Fibroblast of lung (primary cell): ENCODE data around the gene FHIT.

Source experiments
- EZH2 ChIP-seq: IDR thresholded peaks from 2 replicates; pipeline ENCODE4 v1.5.1; 2012; ENCODE audit warnings: low read length, control low read depth, mild to moderate bottlenecking; ENCODE audit errors: missing control alignments
- TF ChIP-seq, protein P1 (sequence below), 2 donors: IDR thresholded peaks in 1 of 2; conservative IDR thresholded peaks in 1 of 2; 1 replicate in 1 of 2; 2 replicates in 1 of 2; pipeline ENCODE4 v1.5.1; 2011 to 2012; ENCODE audit warnings: low read length in 2 of 2, control low read depth in 1 of 2, inconsistent platforms in 1 of 2, low read depth in 1 of 2, mild to moderate bottlenecking in 1 of 2

DNA sequence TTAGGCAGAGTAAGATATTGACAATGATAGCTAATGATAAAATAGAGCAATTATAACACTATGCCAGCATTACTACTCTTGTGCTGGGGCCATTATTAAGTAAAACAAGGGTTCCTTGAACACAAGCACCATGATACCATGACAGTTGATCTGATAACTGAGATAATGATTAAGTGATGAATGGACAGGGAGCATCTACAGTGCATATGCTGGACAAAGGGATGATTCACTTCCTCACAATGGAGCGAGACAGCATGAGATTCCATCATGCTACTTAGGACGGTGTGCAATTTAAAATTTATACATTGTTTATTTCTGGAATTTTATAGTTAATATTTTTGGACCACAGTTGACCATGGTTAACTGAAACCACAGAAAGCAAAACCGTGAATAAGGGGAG is 156.6 kb downstream of the FHIT start:
- TF ChIP-seq, protein P1, sequence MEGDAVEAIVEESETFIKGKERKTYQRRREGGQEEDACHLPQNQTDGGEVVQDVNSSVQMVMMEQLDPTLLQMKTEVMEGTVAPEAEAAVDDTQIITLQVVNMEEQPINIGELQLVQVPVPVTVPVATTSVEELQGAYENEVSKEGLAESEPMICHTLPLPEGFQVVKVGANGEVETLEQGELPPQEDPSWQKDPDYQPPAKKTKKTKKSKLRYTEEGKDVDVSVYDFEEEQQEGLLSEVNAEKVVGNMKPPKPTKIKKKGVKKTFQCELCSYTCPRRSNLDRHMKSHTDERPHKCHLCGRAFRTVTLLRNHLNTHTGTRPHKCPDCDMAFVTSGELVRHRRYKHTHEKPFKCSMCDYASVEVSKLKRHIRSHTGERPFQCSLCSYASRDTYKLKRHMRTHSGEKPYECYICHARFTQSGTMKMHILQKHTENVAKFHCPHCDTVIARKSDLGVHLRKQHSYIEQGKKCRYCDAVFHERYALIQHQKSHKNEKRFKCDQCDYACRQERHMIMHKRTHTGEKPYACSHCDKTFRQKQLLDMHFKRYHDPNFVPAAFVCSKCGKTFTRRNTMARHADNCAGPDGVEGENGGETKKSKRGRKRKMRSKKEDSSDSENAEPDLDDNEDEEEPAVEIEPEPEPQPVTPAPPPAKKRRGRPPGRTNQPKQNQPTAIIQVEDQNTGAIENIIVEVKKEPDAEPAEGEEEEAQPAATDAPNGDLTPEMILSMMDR (conservative IDR thresholded peaks at IDR 0.05 in 1 of 2, IDR thresholded peaks at IDR 0.05 in 1 of 2; ENCODE audit: low read depth in 1 of 2, low read length in 2 of 2), result no peak
- no peak for TF ChIP-seq EZH2
